HG03097 (cell line): ENCODE data around the gene BCL2A1.
A peak's percentile ranks its signal among the peaks of the same experiment; 100 is the strongest.
"Not testable (repeated sequence)": the region's sequence is repeated elsewhere in the genome, so short reads cannot be mapped to it uniquely, and the experiment has no call there.

Experiments used
- ATAC-seq: cut with Tn5 transposase; IDR thresholded peaks from one replicate; pipeline ENCODE4 v1.9.1; 2021; ENCODE audit not compliant: unreplicated experiment, low FRiP score

BCL2A1 gene

DNA sequence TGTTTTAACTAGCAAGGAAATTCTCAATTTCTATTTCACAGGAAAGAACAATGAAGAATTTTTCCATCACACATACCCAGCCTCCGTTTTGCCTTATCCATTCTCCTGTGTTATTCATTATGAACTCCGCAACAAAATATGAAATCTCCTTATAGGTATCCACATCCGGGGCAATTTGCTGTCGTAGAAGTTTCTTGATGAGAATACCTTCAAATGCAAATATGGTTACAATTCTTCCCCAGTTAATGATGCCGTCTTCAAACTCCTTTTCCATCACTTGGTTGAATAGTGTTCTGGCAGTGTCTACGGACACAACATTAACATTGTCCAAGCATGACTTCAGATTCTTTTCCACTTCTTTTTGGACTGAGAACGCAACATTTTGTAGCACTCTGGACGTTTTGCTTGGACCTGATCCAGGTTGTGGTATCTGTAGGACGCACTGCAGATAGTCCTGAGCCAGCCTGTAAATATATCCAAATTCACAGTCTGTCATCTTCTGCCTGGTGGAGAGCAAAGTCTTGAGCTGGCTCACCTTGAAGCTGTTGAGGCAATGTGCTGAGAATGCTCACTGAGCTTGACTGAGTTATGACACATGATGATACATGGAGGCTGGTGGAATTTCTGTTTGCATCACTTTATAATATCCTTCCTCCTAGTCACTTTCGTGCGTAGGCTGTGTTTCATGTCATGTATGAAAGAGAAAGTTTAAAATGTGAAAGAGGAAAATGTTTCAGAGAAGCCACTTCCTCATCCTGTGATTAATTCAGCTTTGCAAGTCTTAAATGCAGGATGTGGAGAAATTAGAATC, at the start of gene BCL2A1:
Gene BCL2A1 (minus strand): TSS at position 573 of the 811 bp plus-strand sequence. CDS start 77 bp downstream, at position 496.
- ATAC-seq: peak; percentile 51

DNA sequence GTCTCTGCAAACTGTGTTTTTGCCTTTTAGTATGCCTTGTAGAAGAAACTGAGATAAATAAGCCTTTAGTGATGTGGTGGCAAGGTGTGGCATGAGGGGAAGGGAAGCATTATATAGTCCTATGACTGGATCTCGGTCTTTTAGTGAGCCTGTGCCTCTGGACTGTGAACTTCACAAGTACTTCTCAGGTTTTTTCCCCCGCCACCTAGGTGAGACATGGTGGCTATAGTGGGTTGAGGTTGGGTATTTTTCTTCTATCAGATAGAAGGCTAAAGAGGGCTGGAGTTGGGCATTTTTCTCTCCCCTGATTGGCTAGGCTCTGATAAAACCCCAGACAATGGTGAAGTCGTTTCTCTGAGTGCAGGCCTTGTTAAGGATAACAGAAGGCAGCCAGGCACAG, 49.7 kb upstream of the BCL2A1 start:
- ATAC-seq: no peak

DNA sequence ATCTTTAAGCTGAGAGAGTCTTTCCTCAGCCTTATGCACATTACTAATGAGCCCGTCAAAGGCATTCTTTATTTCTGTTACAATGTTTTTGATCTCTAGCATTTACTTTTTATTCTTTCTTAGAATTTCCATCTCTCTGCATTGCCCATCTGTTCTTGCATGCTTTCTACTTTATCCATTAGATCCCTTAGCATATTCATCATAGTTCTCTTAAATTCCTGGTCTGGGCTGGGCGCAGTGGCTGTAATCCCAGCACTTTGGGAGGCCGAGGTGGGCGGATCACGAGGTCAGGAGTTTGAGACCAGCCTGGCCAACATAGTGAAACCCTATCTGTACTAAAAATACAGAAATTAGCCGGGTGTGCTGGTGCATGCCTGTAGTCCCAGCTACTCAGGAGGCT, 49.2 kb upstream of the BCL2A1 start:
- not testable (repeated sequence) for ATAC-seq

DNA sequence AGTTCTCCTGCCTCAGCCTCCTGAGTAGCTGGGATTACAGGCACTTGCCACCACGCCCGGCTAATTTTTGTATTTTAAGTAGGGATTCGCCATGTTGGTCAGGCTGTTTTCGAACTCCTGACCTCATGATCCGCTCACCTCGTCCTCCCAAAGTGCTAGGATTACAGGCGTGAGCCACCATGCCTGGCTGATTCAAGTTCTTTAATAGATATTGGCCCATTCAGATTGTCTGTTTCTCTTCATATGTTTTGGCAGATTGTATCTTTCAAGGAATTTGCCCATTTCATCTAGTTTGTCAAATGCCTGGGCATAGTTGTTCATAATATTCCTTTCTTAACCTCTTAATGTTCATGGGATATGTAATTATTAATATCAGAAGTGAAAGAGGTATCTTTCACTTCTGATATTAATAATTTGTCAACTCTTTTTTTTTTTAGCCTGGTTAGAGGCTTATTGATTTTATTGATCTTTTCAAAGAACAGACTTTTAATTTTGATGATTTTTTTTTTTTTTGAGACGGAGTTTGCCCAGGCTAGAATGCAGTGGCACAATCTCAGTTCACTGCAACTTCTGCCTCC, 48.3 kb upstream of the BCL2A1 start:
- no peak for ATAC-seq

DNA sequence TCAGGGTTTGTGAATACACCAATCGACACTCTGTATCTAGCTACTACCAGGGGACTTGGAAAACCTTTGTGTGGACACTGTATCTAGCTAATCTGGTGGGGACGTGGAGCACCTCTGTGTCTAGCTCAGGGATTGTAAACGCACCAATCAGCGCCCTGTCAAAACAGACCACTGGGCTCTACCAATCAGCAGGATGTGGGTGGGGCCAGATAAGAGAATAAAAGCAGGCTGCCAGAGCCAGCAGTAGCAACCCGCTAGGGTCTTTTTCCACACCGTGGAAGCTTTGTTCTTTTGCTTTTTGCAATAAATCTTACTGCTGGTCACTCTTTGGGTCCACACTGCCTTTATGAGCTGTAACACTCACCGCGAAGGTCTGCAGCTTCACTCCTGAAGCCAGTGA, 46.1 kb upstream of the BCL2A1 start:
- not testable (repeated sequence) for ATAC-seq

DNA sequence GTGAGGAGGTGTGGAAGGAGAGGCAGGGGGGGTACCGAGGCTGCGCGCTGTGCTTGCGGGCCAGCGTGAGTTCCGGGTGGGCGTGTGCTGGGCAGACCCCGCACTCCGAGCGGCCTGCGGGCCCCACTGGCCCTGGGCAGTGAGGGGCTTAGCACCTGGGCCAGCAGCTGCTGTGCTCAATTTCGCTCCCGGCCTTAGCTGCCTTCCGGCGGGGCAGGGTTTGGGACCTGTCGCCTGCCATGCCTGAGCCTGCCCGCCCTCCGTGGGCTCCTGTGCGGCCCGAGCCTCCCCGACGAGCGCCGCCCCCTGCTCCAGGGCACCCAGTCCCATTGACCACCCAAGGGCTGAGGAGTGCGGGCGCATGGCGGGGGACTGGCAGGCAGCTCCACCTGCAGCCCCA, 45.5 kb upstream of the BCL2A1 start:
- not testable (repeated sequence) for ATAC-seq

DNA sequence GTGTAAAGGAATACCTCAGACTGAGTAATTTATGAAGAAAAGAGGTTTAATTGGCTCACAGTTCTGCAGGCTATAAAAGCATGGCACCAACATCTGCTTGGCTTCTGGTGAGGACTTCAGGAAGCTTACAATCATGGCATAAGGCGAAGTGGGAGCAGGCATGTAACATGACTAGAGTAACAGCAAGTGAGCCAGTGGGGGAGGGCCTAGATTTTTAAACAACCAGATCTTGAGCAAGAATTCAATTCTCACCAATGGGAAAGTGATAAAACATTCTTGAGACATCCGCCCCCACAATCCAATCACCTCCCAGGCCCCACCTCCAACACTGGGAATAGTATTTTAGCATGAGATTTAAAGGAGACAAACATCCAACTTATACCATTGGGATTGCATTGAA, 44.2 kb upstream of the BCL2A1 start:
- ATAC-seq: no peak

DNA sequence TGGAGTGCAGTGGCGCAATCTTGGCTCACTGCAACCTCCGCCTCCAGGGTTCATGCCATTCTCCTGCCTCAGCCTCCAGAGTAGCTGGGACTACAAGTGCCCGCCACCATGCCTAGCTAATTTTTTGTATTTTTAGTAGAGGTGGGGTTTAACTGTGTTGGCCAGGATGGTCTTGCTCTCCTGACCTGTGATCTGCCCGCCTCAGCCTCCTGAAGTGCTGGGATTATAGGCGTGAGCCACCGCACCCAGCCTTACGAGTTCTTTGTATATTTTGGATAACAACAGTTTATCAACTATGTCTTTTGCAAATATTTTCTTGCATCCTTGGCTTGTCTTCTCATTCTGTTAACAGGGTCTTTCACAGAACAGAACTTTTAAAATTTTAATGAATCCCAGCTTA, 43.2 kb upstream of the BCL2A1 start:
- not testable (repeated sequence) for ATAC-seq

DNA sequence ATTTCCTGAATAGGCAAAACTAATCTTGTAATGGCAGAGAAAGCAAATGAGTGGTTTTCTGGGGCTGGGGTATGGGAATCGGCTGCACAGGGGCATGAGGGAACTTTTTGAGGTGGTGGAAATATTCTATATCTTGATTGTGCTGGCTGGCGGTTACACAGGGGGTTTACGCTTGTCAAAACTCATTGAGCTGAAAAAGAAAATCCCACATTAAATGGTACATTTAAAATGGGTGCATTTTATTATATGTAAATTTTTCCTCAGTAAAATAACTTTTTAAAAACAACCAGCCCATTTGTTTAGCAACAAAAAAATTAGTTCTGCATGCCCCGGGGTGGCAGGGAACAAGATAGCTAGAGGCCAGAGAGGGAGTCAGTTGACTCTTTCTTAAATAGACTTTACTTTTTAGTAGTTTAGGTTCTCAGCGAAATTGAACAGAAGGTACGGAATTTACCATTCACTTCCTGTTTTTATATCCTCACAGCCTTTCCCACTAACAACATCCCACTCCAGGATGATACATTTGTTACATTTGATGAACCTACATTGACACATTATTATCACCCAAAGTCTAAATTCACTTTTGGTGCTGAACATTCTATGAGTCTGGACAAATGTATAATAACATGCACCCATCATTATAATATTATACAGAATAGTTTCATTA, 41.2 kb upstream of the BCL2A1 start:
- ATAC-seq: no peak

DNA sequence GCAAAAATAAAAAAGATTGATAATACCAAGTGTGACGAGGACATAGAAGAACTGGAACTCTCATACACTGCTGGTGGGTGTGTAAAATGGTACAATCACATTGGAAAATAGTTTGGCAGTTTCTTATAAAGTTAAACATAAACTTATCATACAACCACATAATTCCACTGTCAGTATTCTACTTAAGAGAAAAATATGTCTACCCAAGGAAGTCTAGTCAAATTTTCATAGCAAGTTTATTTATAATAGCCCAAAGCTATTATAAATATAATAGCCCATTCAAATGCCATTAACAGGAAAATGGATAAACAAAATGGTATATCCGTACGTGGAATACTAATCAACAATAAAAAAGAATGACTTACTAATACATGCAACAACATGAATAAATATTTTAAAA, 40.6 kb upstream of the BCL2A1 start:
- ATAC-seq: no peak

DNA sequence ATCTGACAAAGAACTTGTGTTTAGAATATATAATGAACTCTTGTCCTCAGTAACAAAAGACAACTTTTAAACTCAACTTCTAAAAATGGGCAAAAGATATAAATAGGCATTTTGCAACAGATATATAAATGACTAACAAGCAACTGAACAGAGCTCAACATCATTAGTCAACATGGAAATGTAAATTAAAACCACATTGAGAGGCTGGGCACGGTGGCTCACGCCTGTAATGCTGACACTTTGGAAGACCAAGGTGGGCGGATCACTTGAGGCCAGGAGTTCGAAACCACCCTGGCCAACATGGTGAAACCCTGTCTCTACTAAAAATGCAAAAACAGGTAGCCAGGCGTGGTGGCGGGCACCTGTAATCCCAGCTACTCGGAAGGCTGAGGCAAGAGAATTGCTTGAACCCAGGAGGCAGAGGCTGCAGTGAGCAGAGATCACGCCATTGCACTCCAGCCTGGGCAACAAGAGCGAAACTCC, 40.1 kb upstream of the BCL2A1 start:
- not testable (repeated sequence) for ATAC-seq

DNA sequence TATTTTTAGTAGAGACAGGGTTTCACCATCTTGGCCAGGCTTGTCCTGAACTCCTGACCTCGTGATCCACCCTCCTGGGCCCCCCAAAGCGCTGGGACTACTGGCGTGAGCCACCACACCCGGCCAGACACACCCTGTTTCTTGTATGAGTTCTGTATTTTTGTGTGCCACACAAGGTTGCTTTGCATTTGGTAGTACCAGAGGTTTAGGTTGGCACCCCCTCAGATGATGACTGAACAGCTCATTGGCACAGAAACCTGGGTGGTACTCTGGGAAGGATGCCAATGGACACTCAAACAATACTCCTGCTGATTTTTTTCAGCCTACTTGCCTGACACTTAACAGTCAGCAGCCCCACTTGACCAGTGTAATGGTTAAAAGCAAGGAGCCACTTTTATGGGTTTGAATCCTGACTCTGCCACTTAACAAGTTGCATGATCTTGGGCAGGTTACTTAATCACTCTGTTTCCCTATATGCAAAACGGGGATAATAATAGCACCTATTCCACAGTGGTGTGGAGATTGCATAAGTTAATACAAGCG, 39.2 kb upstream of the BCL2A1 start:
- ATAC-seq: no peak

DNA sequence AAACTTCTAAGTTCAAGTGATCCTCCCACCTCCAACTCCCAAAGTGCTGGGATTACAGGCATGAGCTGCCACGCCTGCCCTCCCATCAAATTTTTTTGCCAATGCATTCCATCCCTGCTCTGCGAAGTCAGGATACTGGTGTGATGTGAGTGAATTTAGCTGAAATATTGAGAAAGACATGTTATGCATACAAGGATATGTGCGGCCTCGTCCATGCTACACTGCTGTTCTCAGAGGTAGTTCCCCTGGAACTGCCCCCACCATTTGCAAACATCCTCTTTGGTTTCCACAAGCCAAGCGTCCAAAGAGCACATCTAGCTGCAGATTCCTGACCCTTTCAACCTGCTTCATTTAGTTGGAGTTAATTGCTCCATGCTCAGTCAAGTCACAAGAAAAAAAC, 36.5 kb upstream of the BCL2A1 start:
- no peak for ATAC-seq

DNA sequence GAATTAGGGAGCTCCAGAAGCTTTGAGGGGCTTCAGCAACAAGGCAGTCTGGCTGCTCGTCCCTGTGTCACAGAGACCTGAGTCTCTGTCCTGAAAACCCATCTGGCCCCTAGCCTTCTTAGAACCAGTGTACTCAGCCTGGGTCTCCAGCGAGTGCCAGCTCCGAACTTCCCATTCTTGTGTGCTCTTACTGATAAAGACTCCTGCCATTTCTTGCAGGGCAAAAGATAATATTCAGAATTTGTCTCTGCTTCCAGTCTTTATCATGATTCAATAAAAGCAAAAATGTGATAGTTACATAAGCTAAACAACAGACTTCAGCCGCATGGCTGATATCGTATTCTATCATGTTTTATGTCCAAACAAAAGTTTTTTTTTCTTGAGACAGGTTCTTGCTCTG, 36.0 kb upstream of the BCL2A1 start:
- ATAC-seq: no peak

DNA sequence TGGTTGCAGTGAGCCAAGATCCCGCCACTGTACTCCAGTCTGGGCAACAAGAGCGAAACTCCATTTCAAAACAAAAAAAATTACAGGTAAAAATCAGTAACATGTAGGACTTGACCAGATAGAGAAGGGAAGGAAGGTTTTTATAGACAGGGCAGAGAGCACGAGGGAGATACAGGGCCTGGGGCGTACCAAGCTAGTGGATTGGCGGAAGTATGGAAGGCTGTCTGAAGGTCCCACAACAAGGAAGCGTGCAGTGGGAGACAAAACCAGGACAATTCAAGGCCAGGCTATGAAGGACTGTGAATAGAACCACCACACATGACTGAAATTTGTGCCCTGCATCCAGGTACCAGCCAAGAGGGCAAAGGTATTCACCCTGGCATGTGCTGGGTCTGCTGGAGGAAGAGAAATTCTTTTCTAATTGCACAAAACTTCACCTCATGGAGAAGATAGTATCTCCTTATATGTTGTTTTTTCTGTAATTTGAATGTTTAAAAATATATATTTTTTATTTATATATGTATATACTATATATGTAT, 33.0 kb upstream of the BCL2A1 start:
- ATAC-seq: no peak

DNA sequence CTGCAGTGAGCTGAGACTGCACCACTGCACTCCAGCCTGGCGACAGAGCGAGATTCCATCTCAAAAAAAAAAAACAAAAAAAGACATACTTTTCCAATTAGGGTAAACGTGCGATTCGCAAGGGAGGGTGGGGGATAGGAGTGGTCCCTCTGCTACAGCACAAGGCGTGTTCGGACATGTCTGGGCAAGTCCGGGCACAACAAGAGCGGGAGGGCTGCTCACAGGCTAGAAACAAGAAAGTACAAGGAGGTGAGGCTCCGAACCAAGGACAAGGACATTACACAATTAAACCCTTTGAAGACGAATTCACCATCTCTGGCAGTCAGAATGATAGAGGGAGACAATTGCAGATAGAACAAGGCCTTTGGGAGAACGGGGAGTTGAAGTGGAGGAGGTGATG, 32.2 kb upstream of the BCL2A1 start:
- no peak for ATAC-seq

DNA sequence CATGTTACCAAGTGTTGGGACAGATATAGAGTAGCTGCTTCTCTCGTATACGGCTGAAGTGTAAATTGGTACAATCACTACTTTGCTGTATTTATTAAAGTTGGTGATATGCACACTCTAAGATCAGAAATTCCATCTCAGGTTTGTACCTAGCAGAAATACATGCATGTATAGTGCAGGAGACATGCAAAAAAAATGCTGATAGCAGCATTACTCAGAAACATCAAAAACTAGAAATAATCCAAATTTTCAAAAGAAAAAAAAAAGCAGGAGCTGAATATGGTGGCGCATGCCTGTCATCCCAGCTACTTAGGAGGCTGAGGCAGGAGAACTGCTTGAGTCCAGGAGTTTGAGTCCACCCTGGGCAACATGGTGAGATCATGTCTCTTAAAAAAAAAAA, 31.3 kb upstream of the BCL2A1 start:
- ATAC-seq: no peak

DNA sequence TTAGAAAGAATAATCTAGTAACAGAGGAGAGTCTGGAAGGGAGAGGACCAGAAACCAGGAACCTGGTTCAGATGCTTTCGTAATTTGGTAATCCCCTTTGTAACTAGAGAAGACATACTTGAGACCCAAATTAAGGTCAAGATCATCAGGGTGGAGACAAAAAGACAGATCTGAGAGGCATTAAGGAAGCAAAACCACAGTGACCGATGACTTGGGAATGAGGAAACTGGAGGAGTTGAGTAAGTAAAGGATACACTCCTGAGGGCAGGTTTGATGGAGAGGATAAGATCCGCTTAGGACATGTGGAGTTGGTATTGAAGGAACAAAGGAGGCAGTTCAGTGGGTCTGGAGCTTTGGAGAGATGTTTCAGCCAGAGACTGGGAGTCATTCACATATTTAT, 23.6 kb upstream of the BCL2A1 start:
- no peak for ATAC-seq

DNA sequence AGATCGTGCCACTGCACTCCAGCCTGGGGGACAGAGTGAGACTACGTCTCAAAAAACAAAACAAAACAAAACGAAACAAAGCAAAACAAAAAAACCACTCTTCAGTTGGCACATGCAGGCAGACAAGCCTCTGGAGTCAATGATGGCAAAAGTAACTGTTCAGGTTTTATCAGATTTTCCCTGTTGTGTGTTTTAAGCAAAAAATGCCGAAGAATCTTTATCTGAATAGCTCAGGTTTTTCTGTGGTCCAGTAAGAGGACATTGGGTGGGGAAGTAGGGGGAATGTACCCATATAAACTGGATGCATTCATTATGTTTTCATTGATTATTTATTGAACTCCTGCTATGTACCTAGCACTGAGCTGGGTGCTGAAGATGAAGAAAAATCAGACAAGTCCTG, 20.8 kb upstream of the BCL2A1 start:
- ATAC-seq: no peak

DNA sequence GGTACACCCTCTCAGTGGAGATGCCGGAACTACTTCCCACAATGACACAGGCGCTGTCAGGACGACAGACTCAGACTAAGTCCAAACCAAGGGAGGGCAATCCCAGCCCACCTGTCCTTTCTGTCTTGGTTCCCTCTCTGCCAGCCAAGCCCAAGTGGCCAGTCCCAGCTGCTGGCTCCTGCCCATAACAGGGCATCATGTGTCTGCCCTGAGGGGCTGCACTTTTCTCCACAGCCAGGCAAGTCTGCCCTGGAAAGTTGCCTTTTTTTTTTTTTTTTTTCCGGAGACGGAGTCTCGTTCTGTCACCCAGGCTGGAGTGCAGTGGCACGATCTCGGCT, 20.0 kb upstream of the BCL2A1 start:
- no peak for ATAC-seq

DNA sequence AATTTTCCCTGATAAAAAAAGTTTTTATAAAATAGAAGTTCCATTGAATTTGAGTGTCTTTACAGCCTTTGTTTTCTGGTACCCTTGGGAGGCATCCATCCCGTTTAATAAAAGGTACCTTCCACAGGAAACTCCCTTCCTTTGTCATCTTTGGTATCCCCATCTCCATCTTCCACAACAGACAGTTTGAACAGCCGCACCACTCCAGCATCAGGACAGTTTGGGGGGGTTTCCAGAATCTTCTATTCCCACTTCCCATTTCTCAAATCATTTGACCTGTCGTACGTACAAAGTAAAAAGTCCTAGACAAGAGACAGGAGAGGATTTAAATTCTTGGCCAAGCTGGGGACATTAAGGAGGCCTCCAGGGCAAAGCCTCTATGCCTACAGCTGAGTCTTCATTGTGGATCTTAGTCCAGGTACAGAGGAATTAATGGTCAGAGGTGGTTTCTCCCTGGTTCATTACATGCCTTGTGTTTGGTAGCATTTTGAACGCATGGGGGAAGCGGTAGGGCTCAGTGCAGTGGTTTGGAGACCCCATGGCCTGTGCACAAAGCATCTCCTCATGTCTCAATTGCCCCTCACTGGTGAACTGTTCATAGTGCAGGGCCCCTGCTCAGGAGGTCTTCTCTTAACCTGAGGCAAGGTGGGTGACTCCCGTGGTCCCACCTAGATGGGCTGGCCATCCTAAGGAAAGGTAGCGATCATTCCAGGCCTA, 19.4 kb upstream of the BCL2A1 start:
- ATAC-seq: no peak
